Esophagus squamous epithelium (tissue), 4 donors: ENCODE measurements around the gene ATL2.

Experiments used
- POLR2A ChIP-seq, 4 donors: fragments of 450-650 bp; IDR thresholded peaks; one replicate each; pipeline ENCODE4 v1.6.1; 2017; ENCODE audit warnings: antibody characterized with exemption in 4 of 4, mild to moderate bottlenecking in 4 of 4, moderate library complexity in 3 of 4
- TF ChIP-seq, protein P1 (sequence below), 6 experiments: fragments of 450-650 bp in 4 of 6; fragments of 200-600 bp in 2 of 6; sonication (generic) in 2 of 6; IDR thresholded peaks; one replicate each; pipeline ENCODE4 v1.5.1; 2016 to 2019; ENCODE audit warnings: antibody characterized with exemption in 6 of 6, mild to moderate bottlenecking in 4 of 6, moderate library complexity in 4 of 6

DNA sequence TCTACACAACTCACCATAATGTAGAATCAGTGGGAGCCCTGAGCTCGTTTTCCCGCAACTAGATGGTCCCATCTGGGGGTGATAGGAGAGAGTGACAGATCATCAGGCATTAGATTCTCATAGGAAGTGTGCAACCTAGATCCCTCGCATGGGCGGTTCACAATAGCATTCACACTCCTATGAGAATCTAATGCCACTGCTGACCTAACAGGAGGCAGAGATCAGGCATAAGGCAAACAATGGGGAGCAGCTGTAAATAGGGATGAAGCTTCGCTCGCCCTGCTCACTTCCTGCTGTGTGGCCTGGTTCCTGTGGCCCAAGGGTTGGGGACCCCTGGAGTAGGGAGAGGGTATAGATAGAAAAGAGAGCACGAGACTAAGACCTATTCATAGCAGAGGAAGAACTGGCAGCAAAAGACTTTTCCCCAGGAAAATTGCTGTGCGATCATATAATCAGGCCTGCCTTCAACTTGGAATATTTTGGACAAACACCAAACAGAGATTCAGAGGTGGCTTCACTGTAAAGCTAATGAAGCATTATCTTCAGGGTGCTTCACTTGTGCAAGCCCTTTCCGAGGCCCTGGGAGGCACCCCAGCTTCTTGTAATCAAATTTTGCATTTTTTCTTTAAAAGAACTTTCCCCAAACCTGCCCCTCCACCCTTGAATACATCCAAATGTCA is 29.0 kb upstream of the ATL2 start:
- TF ChIP-seq POLR2A (IDR thresholded peaks at IDR 0.05): no peak
- TF ChIP-seq, protein P1, sequence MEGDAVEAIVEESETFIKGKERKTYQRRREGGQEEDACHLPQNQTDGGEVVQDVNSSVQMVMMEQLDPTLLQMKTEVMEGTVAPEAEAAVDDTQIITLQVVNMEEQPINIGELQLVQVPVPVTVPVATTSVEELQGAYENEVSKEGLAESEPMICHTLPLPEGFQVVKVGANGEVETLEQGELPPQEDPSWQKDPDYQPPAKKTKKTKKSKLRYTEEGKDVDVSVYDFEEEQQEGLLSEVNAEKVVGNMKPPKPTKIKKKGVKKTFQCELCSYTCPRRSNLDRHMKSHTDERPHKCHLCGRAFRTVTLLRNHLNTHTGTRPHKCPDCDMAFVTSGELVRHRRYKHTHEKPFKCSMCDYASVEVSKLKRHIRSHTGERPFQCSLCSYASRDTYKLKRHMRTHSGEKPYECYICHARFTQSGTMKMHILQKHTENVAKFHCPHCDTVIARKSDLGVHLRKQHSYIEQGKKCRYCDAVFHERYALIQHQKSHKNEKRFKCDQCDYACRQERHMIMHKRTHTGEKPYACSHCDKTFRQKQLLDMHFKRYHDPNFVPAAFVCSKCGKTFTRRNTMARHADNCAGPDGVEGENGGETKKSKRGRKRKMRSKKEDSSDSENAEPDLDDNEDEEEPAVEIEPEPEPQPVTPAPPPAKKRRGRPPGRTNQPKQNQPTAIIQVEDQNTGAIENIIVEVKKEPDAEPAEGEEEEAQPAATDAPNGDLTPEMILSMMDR (IDR thresholded peaks at IDR 0.05): no peak
